Gastroesophageal sphincter (tissue), 4 donors: ENCODE results near the gene PCDHGB3. TPM values are rescaled to one million over a fixed set of nuclear protein-coding genes. Genes with fewer than 3 reads are reported as not detected.
"Not testable (repeated sequence)": the region's sequence is repeated elsewhere in the genome, so short reads cannot be mapped to it uniquely, and the experiment has no call there.

Experiments used
- ATAC-seq: fragments of 150-250 bp; one replicate; pipeline ENCODE4 v1.9.1; 2016; ENCODE audit warnings: mild to moderate bottlenecking, moderate library complexity
- H3K27ac ChIP-seq, 4 donors: fragments of 200-600 bp; sonication (generic) in 3 of 4; 1 replicate in 3 of 4; 2 replicates in 1 of 4; pipeline ENCODE4 v1.5.1; 2016 to 2019
- H3K27me3 ChIP-seq: fragments of 200-600 bp; sonication (generic); one replicate; pipeline ENCODE4 v1.5.1; 2019
- H3K36me3 ChIP-seq, 2 donors: fragments of 200-600 bp; sonication (generic); one replicate each; pipeline ENCODE4 v1.5.1; 2019; ENCODE audit warnings: control low read depth in 1 of 2
- H3K4me1 ChIP-seq, 3 donors: fragments of 200-600 bp; sonication (generic); 1 replicate in 2 of 3; 2 replicates in 1 of 3; pipeline ENCODE4 v1.5.1; 2016 to 2019; ENCODE audit warnings: control low read depth in 2 of 3
- H3K4me3 ChIP-seq, 2 donors: fragments of 200-600 bp; sonication (generic); one replicate each; pipeline ENCODE4 v1.5.1; 2019; ENCODE audit warnings: mild to moderate bottlenecking in 1 of 2, moderate library complexity in 1 of 2
- H3K9me3 ChIP-seq, 3 donors: fragments of 200-600 bp; sonication (generic); one replicate each; pipeline ENCODE4 v1.5.1; 2017 to 2019; ENCODE audit warnings: control low read depth in 2 of 3
- EP300 ChIP-seq: sonication (generic); formaldehyde crosslinking; IDR thresholded peaks from one replicate; pipeline ENCODE4 v1.6.1; 2017; ENCODE audit warnings: antibody characterized with exemption, mild to moderate bottlenecking
- POLR2A ChIP-seq, 2 donors: fragments of 450-650 bp; IDR thresholded peaks; one replicate each; pipeline ENCODE4 v1.6.1; 2017; ENCODE audit warnings: antibody characterized with exemption in 2 of 2, mild to moderate bottlenecking in 2 of 2, moderate library complexity in 1 of 2
- POLR2AphosphoS5 ChIP-seq: sonication (generic); formaldehyde crosslinking; IDR thresholded peaks from one replicate; pipeline ENCODE4 v1.6.1; 2017; ENCODE audit warnings: antibody characterized with exemption
- WGBS, 2 donors: methylation state at CpG; one replicate each; pipeline ENCODE4 v1.1.5; 2018; ENCODE audit warnings: low coverage in 1 of 2; 5-methylcytosine and 5-hydroxymethylcytosine counted together
- total RNA-seq, 4 donors: library from RNA; depleted of rRNA; stranded (reverse); fragments of >200 nt; gene quantifications; one replicate each; pipeline ENCODE4 v1.1.0, GENCODE V29; 2016
- TF ChIP-seq, protein P1 (sequence below), 4 experiments: fragments of 200-600 bp in 2 of 4; fragments of 450-650 bp in 2 of 4; sonication (generic) in 1 of 4; IDR thresholded peaks; one replicate each; pipeline ENCODE4 v1.5.1; 2017 to 2019; ENCODE audit warnings: antibody characterized with exemption in 4 of 4, mild to moderate bottlenecking in 2 of 4, moderate library complexity in 2 of 4

PCDHGB3 gene
- total RNA-seq, 4 donors from 2014 or later, result 1.5 to 10.0 (median 4.7) TPM

DNA sequence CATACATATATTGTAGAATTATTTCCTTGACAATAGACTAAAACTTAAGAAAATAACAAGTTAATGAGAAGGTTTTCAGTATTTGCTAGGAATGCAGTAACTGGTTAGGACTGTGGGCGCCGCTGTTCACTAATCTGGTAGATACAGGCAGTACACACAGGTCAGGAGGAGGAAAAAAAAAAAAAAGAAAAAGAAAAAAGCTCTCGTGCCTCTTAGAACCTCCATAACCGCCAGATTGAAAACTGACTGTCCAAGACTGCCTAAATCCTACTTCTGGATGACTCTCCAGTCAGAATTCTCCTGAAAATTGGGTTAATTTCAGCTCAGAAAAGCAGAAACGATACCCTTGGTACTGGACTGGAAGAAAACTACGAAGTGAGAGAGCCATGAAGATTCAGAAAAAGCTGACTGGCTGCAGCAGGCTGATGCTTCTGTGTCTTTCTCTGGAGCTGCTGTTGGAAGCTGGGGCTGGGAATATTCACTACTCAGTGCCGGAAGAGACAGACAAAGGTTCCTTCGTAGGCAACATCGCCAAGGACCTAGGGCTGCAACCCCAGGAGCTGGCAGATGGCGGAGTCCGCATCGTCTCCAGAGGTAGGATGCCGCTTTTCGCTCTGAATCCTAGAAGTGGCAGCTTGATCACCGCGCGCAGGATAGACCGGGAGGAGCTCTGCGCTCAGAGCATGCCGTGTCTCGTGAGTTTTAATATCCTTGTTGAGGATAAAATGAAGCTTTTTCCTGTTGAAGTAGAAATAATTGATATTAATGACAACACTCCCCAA is 39.6 kb upstream of the PCDHGB3 start, which contains the start of gene PCDHGA1:
Gene PCDHGA1, plus strand, starts transcription at position 216 of the 782 bp plus-strand sequence.
- 15 to 32% methylated on average over 9 to 17 of the region's 21 CpGs for WGBS, 2 donors
- no peak for ATAC-seq
- TF ChIP-seq, protein P1, sequence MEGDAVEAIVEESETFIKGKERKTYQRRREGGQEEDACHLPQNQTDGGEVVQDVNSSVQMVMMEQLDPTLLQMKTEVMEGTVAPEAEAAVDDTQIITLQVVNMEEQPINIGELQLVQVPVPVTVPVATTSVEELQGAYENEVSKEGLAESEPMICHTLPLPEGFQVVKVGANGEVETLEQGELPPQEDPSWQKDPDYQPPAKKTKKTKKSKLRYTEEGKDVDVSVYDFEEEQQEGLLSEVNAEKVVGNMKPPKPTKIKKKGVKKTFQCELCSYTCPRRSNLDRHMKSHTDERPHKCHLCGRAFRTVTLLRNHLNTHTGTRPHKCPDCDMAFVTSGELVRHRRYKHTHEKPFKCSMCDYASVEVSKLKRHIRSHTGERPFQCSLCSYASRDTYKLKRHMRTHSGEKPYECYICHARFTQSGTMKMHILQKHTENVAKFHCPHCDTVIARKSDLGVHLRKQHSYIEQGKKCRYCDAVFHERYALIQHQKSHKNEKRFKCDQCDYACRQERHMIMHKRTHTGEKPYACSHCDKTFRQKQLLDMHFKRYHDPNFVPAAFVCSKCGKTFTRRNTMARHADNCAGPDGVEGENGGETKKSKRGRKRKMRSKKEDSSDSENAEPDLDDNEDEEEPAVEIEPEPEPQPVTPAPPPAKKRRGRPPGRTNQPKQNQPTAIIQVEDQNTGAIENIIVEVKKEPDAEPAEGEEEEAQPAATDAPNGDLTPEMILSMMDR (IDR thresholded peaks at IDR 0.05), result no peak
- TF ChIP-seq EP300 (no peak), POLR2AphosphoS5 (no peak), POLR2A (IDR thresholded peaks at IDR 0.05) (no peak)
- H3K36me3 ChIP-seq, result peaks cover 0 to 8% of the 10 kb centered on the region in 2 donors
- H3K9me3 ChIP-seq, result peaks cover 0 to 86% (median 0%) of the 10 kb centered on the region in 3 donors
- no peak within 1 kb of the TSS for H3K4me3 ChIP-seq
- H3K4me1 ChIP-seq, result peaks cover 0 to 7% (median 0%) of the 10 kb centered on the region in 3 donors
- H3K27me3 ChIP-seq, result peaks cover 27% of the 10 kb centered on the region
- H3K27ac ChIP-seq, result no peak within 1 kb of the TSS

DNA sequence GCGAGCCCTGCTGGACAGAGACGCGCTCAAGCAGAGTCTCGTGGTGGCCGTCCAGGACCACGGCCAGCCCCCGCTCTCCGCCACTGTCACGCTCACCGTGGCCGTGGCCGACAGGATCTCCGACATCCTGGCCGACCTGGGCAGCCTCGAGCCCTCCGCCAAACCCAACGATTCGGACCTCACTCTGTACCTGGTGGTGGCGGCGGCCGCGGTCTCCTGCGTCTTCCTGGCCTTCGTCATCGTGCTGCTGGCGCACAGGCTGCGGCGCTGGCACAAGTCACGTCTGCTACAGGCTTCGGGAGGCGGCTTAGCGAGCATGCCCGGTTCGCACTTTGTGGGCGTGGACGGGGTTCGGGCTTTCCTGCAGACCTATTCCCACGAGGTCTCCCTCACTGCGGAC is 37.5 kb upstream of the PCDHGB3 start:
- 40% methylated on average over 4 of the region's 39 CpGs; no CpG with 5 or more reads in 1 of the 2 donors for WGBS, 2 donors
- H3K36me3 ChIP-seq, ATAC-seq, H3K27ac ChIP-seq, H3K4me3 ChIP-seq, H3K4me1 ChIP-seq: not testable (repeated sequence)
- Histone ChIP-seq H3K9me3 (peaks cover 0 to 98% (median 2%) of the 10 kb centered on the region in 3 donors), H3K27me3 (peaks cover 32% of the 10 kb centered on the region)

DNA sequence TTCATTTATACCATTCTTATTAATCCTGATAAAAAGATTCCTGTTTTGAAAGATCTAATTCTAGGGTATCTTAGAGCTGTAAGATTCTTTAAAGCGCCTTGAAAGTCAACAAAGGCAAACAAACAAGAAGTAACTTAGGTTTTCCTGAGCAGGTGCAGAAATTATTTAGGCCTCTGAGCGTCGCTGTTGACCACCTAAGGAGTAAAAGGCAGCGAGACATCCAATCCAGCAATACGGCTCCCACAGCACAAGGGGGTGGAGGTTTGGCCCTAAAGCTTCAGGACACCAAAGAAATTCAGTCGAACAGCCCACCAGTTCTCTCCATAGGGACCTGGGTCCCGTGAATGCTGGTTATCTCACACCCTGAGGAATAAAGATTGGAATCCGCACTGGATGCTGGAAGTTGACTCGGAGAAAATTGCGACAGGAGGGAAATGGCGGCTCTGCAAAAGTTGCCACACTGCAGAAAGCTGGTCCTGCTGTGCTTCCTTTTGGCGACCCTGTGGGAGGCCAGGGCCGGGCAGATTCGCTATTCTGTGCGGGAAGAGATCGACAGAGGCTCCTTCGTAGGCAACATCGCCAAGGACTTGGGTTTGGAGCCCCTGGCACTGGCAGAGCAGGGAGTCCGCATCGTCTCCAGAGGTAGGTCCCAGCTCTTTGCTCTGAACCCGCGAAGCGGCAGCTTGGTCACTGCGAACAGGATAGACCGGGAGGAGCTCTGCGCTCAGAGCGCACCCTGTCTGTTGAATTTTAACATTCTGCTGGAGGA is 31.3 kb upstream of the PCDHGB3 start, which contains the start of gene PCDHGA2:
Gene PCDHGA2, plus strand, starts transcription at position 223 of the 769 bp plus-strand sequence.
- TF ChIP-seq EP300, result no peak
- no peak for TF ChIP-seq POLR2AphosphoS5
- TF ChIP-seq POLR2A (IDR thresholded peaks at IDR 0.05), result no peak
- TF ChIP-seq, protein P1 (IDR thresholded peaks at IDR 0.05), result peak in 3 of 4 experiments; percentile 23 to 38 (median 30)
- H3K4me1 ChIP-seq, result no peaks in the 10 kb centered on the region
- peak within 1 kb of the TSS in 1 of 4 donors; percentile 4 for H3K27ac ChIP-seq
- peaks cover 46% of the 10 kb centered on the region for H3K27me3 ChIP-seq
- H3K4me3 ChIP-seq, result peak within 1 kb of the TSS in 1 of 2 donors; percentile 35
- WGBS, 2 donors, result 2 to 9% methylated on average over 6 to 14 of the region's 27 CpGs
- ATAC-seq, result no peak
- peaks cover 0 to 98% (median 2%) of the 10 kb centered on the region in 3 donors for H3K9me3 ChIP-seq
- H3K36me3 ChIP-seq, result no peaks in the 10 kb centered on the region

DNA sequence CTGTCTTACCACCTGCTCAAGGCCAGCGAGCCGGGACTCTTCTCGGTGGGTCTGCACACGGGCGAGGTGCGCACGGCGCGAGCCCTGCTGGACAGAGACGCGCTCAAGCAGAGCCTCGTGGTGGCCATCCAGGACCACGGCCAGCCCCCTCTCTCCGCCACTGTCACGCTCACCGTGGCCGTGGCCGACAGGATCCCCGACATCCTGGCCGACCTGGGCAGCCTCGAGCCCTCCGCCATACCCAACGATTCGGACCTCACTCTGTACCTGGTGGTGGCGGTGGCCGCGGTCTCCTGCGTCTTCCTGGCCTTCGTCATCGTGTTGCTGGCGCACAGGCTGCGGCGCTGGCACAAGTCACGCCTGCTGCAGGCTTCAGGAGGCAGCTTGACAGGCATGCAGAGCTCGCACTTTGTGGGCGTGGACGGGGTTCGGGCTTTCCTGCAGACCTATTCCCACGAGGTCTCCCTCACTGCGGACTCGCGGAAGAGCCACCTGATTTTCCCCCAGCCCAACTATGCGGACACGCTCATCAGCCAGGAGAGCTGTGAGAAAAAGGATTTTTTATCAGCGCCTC is 29.2 kb upstream of the PCDHGB3 start:
- WGBS, 2 donors, result 40 to 67% methylated on average over 1 to 8 of the region's 45 CpGs
- H3K4me1 ChIP-seq, ATAC-seq, H3K4me3 ChIP-seq, H3K27ac ChIP-seq, H3K36me3 ChIP-seq: not testable (repeated sequence)
- H3K27me3 ChIP-seq, result peaks cover 61% of the 10 kb centered on the region
- H3K9me3 ChIP-seq, result peaks cover 2 to 100% (median 5%) of the 10 kb centered on the region in 3 donors

DNA sequence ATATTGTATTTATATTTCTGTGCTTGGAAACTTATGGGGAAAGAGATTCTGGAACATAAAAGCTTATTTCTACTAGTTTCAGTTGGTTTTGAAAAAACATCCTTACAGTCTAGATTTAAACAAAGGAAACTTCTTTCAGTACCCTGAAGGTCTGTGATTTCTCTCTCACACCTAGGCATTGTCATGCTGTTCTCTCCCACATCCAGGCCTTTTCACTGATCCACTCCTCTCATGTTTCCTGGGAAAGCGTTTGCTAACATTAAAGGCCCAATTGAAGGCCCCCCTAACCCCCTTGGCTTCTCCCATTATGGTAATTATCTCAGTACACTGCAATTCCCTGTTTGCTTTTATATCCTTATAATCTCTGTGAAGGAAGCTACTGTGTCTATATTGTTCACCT is 27.3 kb upstream of the PCDHGB3 start:
- H3K27me3 ChIP-seq, result peaks cover 67% of the 10 kb centered on the region
- TF ChIP-seq EP300 (no peak), POLR2A (IDR thresholded peaks at IDR 0.05) (no peak), POLR2AphosphoS5 (no peak)
- TF ChIP-seq, protein P1 (IDR thresholded peaks at IDR 0.05), result no peak
- 21% methylated on average over 1 of the region's 1 CpG; no CpG with 5 or more reads in 1 of the 2 donors for WGBS, 2 donors
- peaks cover 0 to 6% of the 10 kb centered on the region in 2 donors for H3K36me3 ChIP-seq
- H3K4me3 ChIP-seq, result no peak overlapping the region
- no peaks in the 10 kb centered on the region for H3K4me1 ChIP-seq
- peaks cover 0 to 99% (median 5%) of the 10 kb centered on the region in 3 donors for H3K9me3 ChIP-seq
- no peak overlapping the region for H3K27ac ChIP-seq
- ATAC-seq, result no peak
